PC-9 (cell line): ENCODE data around the gene SF3B2.

Experiments
- CTCF ChIP-seq: fragments of 200-600 bp; sonication (generic); conservative IDR thresholded peaks from 2 replicates; pipeline ENCODE4 v1.6.1; 2017; ENCODE audit warnings: mixed run types, antibody characterized with exemption, mild to moderate bottlenecking, moderate library complexity
- EZH2 ChIP-seq: fragments of 200-600 bp; sonication (generic); IDR thresholded peaks from 2 replicates; pipeline ENCODE4 v1.8.0; 2017; ENCODE audit warnings: antibody characterized with exemption, low read depth

- TF ChIP-seq CTCF, result no peak
- no peak for TF ChIP-seq EZH2
Observed at GRCh38 chr11:66036334-66036710, 15.8 kb upstream of the SF3B2 start.
